Stimulated activated CD8-positive, alpha-beta memory T cell treated with anti-CD3 and anti-CD28 coated beads, Interleukin-2, amount 100 ng/mL, for 1 hour (primary cell): ENCODE measurements around the gene FLYWCH2.

Experiments used
- DNase-seq, 2 donors: peaks; one replicate each; pipeline ENCODE4 v3.0.0-alpha.2; 2020; ENCODE audit warnings: low read depth in 2 of 2

FLYWCH2 gene

GRCh38 chr16:2853531-2854073, 29.4 kb upstream of the FLYWCH2 start:
- no peak for DNase-seq

- no peak for DNase-seq
These were observed 28.2 kb upstream of the FLYWCH2 start for GRCh38 chr16:2854700-2855309.

GRCh38 chr16:2855536-2855935, 27.5 kb upstream of the FLYWCH2 start:
- no peak for DNase-seq

DNA sequence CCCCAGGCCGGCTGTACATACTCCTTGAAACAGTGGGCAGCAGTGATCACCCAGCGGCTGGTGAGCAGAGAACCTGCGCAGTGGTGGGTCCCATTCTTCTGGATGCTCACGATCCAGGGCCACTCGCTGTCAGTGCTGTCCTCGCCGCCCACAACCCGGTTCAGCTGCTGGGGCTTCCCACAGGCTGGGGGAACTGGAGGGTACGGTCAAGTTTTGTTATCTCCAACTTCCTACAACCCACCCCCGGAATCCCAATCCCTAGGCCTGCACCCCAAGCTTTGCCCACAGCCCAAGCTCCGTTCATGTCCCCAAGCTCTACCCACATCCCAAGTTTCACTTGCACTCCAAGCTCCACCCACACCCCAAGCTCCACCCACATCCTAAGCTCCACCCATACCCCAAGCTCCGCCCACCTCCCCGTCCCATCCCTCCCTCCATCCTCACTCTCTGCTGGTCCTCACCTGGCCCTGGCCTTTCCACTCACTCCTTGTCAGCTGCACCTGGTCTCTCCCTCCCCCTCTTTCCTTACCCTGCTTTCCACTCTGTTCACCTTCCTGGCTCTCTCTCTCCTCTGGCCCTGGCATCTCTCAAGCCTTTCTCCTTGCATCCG, 26.8 kb upstream of the FLYWCH2 start:
- DNase-seq = no peak

GRCh38 chr16:2856686-2857450, 26.1 kb upstream of the FLYWCH2 start:
- no peak for DNase-seq

GRCh38 chr16:2857451-2858244, 25.4 kb upstream of the FLYWCH2 start, which contains the start of gene PRSS22:
PRSS22 (minus strand) TSS chr16:2858170; CDS start chr16:2858104, 66 bp downstream.
- no peak for DNase-seq

- DNase-seq = no peak
These were observed 24.6 kb upstream of the FLYWCH2 start for GRCh38 chr16:2858245-2859025.

DNA sequence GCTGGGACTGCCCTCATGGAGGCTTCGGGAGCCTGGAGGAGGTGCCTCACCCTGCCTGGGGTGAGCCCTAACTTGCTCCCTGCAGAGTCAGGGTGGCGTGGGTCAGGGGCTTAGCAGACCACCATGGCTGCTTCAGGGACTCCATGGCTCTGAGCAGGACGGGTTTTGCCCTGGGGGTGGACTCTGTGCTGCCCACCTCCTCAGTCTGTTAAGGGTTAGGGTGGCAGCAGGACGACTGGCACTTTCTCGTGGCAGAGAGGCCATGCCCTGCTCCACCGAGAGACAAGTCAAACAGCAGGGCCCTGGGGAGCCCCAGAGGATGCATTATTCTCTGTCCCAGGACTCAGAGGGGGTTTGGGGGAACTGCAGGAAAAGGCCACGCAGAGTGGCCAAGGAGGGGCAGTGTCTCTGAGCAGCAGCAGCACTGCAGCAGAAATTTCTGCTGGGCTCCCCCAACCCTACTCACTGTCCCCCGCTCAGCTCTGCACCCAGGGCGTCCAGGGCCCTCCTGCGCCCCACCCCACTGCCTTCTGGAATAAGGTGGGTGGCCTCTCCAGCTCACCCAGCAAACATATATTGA, 23.2 kb upstream of the FLYWCH2 start:
- no peak for DNase-seq

DNA sequence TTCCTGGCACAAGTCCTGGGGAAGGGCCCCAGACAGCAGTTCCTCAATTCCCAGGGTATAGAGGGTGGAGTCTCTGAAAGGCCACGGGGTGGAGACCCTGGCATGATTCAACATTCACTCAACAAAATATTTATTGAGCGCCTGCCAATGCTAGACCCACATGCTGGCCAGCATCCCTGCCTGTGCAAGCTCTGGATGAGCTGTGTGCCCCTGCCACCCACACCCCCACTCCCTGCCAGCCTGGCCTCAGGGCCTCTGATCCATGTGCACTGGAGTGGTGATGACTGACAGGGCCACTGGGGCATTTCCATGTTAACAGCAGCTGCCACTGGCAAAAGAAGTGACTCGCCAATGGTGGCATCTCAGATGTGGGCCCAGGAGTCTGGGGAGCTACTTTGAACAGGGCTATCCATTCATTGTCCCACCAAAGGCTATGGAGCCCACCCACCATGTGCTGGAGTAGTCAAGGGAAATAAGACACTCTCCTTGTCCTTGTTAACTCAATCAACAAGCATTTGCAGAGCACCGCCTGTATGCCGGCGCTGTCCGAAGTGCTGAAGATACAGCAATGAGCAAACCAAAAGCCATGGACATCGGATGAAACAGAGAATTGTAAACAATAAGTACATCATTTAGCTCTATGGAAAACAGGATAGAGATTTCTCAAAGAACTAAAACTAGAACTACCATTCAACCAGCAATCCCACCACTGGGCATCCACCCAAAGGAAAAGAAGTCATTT, 22.0 kb upstream of the FLYWCH2 start:
- DNase-seq = no peak

DNA sequence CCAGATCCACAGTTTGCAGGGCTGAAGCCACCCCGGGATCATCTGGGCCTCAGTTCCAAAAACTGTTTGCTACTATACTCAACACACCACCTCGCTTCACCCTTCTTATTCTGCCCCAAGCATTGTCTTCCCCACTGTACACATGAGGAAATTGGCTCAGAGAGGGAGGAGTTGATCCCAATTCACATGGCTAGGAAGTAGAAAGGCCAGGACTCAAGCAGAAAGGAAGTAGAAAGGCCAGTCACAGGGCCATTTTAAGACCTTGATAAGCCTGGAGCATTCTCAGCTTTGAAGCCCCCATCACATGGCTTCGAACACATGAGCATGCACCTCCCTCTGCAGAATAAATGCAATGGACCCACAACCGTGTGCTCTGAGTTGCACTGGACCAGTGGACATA, 17.4 kb upstream of the FLYWCH2 start:
- no peak for DNase-seq

GRCh38 chr16:2866431-2866830, 16.6 kb upstream of the FLYWCH2 start:
- no peak for DNase-seq

DNA sequence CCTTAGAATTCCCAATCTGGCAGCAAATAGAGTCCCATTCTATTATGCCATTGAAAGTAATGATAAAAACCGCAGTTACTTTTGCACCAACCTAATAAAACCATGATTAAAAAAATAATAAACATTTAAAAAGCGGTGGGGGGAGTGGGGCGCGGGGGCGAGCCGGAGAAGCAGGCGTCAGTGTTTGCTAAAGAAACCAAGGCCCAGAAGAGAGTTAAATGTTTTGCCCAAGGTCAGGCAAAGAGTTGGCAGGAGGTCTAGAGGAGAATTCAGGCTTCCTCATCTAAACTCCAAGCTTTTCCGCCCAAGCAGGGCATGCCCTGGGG, 15.4 kb upstream of the FLYWCH2 start:
- no peak for DNase-seq

DNA sequence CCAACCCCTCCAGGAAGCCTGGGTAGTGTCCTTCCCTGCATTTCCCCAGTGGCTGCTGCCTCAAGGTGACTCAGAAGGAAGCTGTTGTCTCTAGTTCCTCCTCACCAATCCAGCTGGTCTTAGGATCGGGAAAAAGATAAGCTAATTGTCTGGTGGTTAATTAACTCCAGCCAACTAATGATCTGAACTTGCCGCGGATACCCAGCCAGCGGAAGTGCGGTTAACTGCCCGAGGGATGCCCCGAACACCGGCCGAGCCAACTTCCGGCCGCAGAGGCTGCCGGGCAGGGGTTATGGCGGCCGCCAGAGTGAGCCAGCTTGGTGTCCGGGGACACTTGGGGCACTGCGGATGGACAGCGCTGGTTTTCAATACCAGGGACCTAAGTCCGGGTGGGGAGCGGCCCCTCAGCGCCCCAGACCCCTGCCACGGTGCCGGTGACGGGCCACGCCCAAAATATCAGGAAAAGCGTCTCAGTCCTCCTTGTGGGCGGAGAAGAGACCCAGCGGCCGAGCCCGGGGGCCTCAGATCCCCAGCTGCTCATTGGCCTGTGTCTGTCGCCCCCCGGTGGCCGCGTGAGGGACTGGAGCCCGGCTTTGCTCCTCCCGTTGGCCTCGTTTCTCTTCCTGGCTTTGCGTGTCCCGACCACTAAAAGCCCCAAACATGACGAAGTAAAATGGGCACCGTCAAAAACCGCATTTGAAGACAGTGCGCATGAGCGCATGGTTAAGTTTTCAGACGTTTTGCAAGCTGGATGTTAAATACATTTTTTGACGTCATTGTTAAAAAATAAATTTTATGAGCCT, 14.8 kb upstream of the FLYWCH2 start:
- peak; percentile 89 to 90 for DNase-seq

- no peak for DNase-seq
These were observed 11.1 kb upstream of the FLYWCH2 start for GRCh38 chr16:2871926-2872325.

- no peak for DNase-seq
These were observed 8.7 kb upstream of the FLYWCH2 start for GRCh38 chr16:2874032-2874911.

GRCh38 chr16:2874912-2875362, 8.1 kb upstream of the FLYWCH2 start:
- DNase-seq = peak; percentile 24 to 43

GRCh38 chr16:2879854-2880508, 3.0 kb upstream of the FLYWCH2 start:
- DNase-seq = no peak
